Body of pancreas (tissue), 4 donors: ENCODE data around the gene DEDD2.

Source experiments
- CTCF ChIP-seq, 7 experiments: fragments of 450-650 bp in 4 of 7; fragments of 200-600 bp in 3 of 7; sonication (generic) in 3 of 7; IDR thresholded peaks; one replicate each; pipeline ENCODE4 v1.5.1; 2016 to 2019; ENCODE audit warnings: antibody characterized with exemption in 7 of 7
- POLR2A ChIP-seq, 3 donors: fragments of 450-650 bp; IDR thresholded peaks; one replicate each; pipeline ENCODE4 v1.6.1; 2016; ENCODE audit warnings: antibody characterized with exemption in 3 of 3, mild to moderate bottlenecking in 2 of 3

- TF ChIP-seq CTCF (IDR thresholded peaks at IDR 0.05) (no peak), POLR2A (IDR thresholded peaks at IDR 0.05) (no peak)
These were observed 10.4 kb downstream of the DEDD2 start for GRCh38 chr19:42206871-42207755.
